Lower leg skin (tissue), 3 donors: ENCODE data around the gene ATP2B2.

Source experiments
- CTCF ChIP-seq, 3 donors: fragments of 450-650 bp; IDR thresholded peaks; one replicate each; pipeline ENCODE4 v1.5.1; 2016; ENCODE audit warnings: antibody characterized with exemption in 3 of 3, mild to moderate bottlenecking in 3 of 3, moderate library complexity in 2 of 3
- POLR2A ChIP-seq, 2 donors: fragments of 450-650 bp; IDR thresholded peaks; one replicate each; pipeline ENCODE4 v1.6.1; 2016 to 2017; ENCODE audit warnings: antibody characterized with exemption in 2 of 2, mild to moderate bottlenecking in 1 of 2, moderate library complexity in 1 of 2

- no peak for TF ChIP-seq CTCF (IDR thresholded peaks at IDR 0.05)
- TF ChIP-seq POLR2A (IDR thresholded peaks at IDR 0.05), result no peak
Measured at GRCh38 chr3:10485380-10485779, 20.0 kb downstream of the ATP2B2 start.
